Measurements from ENCODE around the gene CES2. TPM values are rescaled to one million over a fixed set of nuclear protein-coding genes. Genes with fewer than 3 reads are reported as not detected.

The CES2 gene
- total and polyA plus RNA-seq, 2 of the 8 experiments (the other 6 are each of a cell fraction or from before 2014, with no cell fraction given): 8.6 to 14.7 TPM

DNA sequence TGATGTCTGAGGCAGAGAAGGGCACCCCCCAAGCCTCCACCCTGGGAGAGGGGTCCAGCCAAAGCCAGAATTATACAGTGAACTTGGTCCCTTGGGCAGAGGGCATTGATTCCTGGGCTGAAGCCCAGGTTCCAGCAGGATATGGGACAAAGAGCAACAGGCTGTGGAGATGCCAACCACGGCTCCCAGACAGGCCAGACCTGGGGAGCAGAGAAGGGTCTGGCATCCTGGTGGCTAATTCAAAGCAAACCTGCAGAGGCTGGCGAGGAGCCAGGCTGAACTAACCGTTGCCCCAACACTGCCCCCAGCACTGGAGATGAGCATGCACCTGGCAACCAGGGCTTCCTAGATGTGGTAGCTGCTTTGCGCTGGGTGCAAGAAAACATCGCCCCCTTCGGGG lies 28.7 kb downstream of the CES2 start:
- H2BK120ac ChIP-seq (replicated peaks; ENCODE audit: low read depth, low read length): no peak overlapping the region
- DNase-seq (ENCODE audit: low read depth in 1 of 2, low spot score in 2 of 2) (no peak), FAIRE-seq (no peak)
- no peak overlapping the region for H3K4me3 ChIP-seq (ENCODE audit: extremely low read depth in 1 of 4, insufficient read depth in 2 of 4, low read depth in 3 of 4, low read length in 4 of 4)
- CTCF ChIA-PET (ENCODE audit: partially characterized antibody): interaction anchor here (0.6 to 12.2 kb wide), 8 partner anchors 8 to 190 kb away, joined by 3 to 130 read pairs (median 4); no protein-coding TSS in a partner anchor
- no peak overlapping the region for H4K91ac ChIP-seq (replicated peaks; ENCODE audit: insufficient read length, low read length)
- no peak overlapping the region for H2BK5ac ChIP-seq (ENCODE audit: low read depth, low read length)
- H3K4me1 ChIP-seq (replicated peaks in 1 of 4; ENCODE audit: control insufficient read depth in 3 of 4, insufficient read depth in 4 of 4, low read length in 3 of 4): peaks cover 0 to 3% (median under 1%) of the 10 kb centered on the region in 4 experiments; a peak in 3 of 7 replicates
- no peak overlapping the region for H3K23ac ChIP-seq (ENCODE audit: insufficient read length)
- no peaks in the 10 kb centered on the region for H3K36me3 ChIP-seq (ENCODE audit: control insufficient read depth in 2 of 4, insufficient read depth in 4 of 4, low read length in 3 of 4)
- H2BK20ac ChIP-seq (ENCODE audit: low read length): no peak overlapping the region
- POLR2A ChIA-PET (ENCODE audit: partially characterized antibody): no interaction called here
- no peak overlapping the region for H3K14ac ChIP-seq (ENCODE audit: insufficient read length)
- H4K20me1 ChIP-seq (replicated peaks in 1 of 2; ENCODE audit: control insufficient read depth in 1 of 2, insufficient read depth in 2 of 2, low read length in 2 of 2): peaks cover 0 to 1% of the 10 kb centered on the region in 2 experiments
- no peak overlapping the region for H3K27ac ChIP-seq (ENCODE audit: low read depth, low read length)
- TF ChIP-seq, protein P1, sequence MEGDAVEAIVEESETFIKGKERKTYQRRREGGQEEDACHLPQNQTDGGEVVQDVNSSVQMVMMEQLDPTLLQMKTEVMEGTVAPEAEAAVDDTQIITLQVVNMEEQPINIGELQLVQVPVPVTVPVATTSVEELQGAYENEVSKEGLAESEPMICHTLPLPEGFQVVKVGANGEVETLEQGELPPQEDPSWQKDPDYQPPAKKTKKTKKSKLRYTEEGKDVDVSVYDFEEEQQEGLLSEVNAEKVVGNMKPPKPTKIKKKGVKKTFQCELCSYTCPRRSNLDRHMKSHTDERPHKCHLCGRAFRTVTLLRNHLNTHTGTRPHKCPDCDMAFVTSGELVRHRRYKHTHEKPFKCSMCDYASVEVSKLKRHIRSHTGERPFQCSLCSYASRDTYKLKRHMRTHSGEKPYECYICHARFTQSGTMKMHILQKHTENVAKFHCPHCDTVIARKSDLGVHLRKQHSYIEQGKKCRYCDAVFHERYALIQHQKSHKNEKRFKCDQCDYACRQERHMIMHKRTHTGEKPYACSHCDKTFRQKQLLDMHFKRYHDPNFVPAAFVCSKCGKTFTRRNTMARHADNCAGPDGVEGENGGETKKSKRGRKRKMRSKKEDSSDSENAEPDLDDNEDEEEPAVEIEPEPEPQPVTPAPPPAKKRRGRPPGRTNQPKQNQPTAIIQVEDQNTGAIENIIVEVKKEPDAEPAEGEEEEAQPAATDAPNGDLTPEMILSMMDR (IDR thresholded peaks at IDR 0.05; ENCODE audit: control extremely low read depth in 1 of 3, insufficient read depth in 1 of 3, low read depth in 1 of 3, low read length in 3 of 3): peak in 1 of 3 experiments; percentile 4; a peak in 1 of 4 replicates
- no peak for TF ChIP-seq CHD1 (IDR thresholded peaks at IDR 0.05; ENCODE audit: low read depth, low read length)
- no peak overlapping the region for H4K8ac ChIP-seq (ENCODE audit: extremely low read depth, insufficient read depth, low read length)
- H2AK5ac ChIP-seq (ENCODE audit: low read depth, low read length): no peak overlapping the region
- no peak overlapping the region for H3K18ac ChIP-seq (ENCODE audit: extremely low read depth, low read length)
- H3K9me3 ChIP-seq (ENCODE audit: insufficient read depth in 2 of 2, low read depth in 1 of 2, low read length in 1 of 2): no peaks in the 10 kb centered on the region
- no peak overlapping the region for H3K4ac ChIP-seq (replicated peaks; ENCODE audit: insufficient read length, low read depth, low read length)
- H2AFZ ChIP-seq (ENCODE audit: low read length): no peak overlapping the region
- H3K9ac ChIP-seq (replicated peaks in 1 of 4; ENCODE audit: extremely low read depth in 1 of 4, low read depth in 3 of 4, low read length in 3 of 4): no peak overlapping the region
- no peak overlapping the region for H2BK15ac ChIP-seq (ENCODE audit: low read length)
- no peaks in the 10 kb centered on the region for H3K27me3 ChIP-seq (replicated peaks in 1 of 4; ENCODE audit: control insufficient read depth in 3 of 4, extremely low read depth in 1 of 4, insufficient read depth in 3 of 4, low read length in 3 of 4)
- H3K79me1 ChIP-seq (ENCODE audit: low read depth, low read length): no peaks in the 10 kb centered on the region
- 96% methylated on average over 6 of the region's 6 CpGs; no CpG with 5 or more reads in 1 of the 2 experiments for WGBS, 2 experiments (ENCODE audit: extremely low coverage in 1 of 2, insufficient coverage in 1 of 2, insufficient read length in 1 of 2, insufficient replicate concordance in 2 of 2, low coverage in 1 of 2, low lambda C conversion rate in 2 of 2, missing lambda C conversion rate in 1 of 2)
- H3K56ac ChIP-seq (replicated peaks; ENCODE audit: insufficient read length, low read depth, low read length): no peak overlapping the region
- no peaks in the 10 kb centered on the region for H3K23me2 ChIP-seq (ENCODE audit: low read depth, low read length)
- H3K79me2 ChIP-seq (ENCODE audit: control insufficient read depth in 1 of 2, insufficient read depth in 2 of 2, low read length in 2 of 2): no peaks in the 10 kb centered on the region
- H2BK12ac ChIP-seq (ENCODE audit: low read depth, low read length): no peak overlapping the region
- no peak overlapping the region for H3K4me2 ChIP-seq (ENCODE audit: insufficient read depth in 1 of 2, low read depth in 2 of 2, low read length in 2 of 2)
- no peak overlapping the region for H4K5ac ChIP-seq (ENCODE audit: insufficient read length, low read depth, low read length)

All from H1 (cell line).